ENCODE data around the gene STYXL1. TPM values are rescaled to one million over a fixed set of nuclear protein-coding genes. Genes with fewer than 3 reads are reported as not detected.

Gene STYXL1
- total RNA-seq, 1 donor from 2014 or later = 47.3 TPM

GRCh38 chr7:75962607-75963380, 85.0 kb downstream of the STYXL1 start:
- no peak for DNase-seq (ENCODE audit: extremely low read depth, low read depth, low spot score)

- no peak for DNase-seq (ENCODE audit: extremely low read depth, low read depth, low spot score)
These were observed 86.6 kb downstream of the STYXL1 start for GRCh38 chr7:75961218-75961617.

GRCh38 chr7:75960372-75960771, 87.4 kb downstream of the STYXL1 start:
- DNase-seq (ENCODE audit: extremely low read depth, low read depth, low spot score) = no peak

- DNase-seq (ENCODE audit: extremely low read depth, low read depth, low spot score) = no peak
These were observed 88.8 kb downstream of the STYXL1 start for GRCh38 chr7:75958802-75959543.

GRCh38 chr7:75957021-75957736, 90.6 kb downstream of the STYXL1 start:
- no peak for DNase-seq (ENCODE audit: extremely low read depth, low read depth, low spot score)

- no peak for DNase-seq (ENCODE audit: extremely low read depth, low read depth, low spot score)
These were observed 92.4 kb downstream of the STYXL1 start for GRCh38 chr7:75955331-75955955.

GRCh38 chr7:75953931-75954330, 93.9 kb downstream of the STYXL1 start:
- DNase-seq (ENCODE audit: extremely low read depth, low read depth, low spot score) = no peak

- DNase-seq (ENCODE audit: extremely low read depth, low read depth, low spot score) = no peak
These were observed 94.4 kb downstream of the STYXL1 start for GRCh38 chr7:75953431-75953830.

- no peak for DNase-seq (ENCODE audit: extremely low read depth, low read depth, low spot score)
These were observed 96.3 kb downstream of the STYXL1 start for GRCh38 chr7:75951506-75951905.

- DNase-seq (ENCODE audit: extremely low read depth, low read depth, low spot score) = no peak
These were observed 97.6 kb downstream of the STYXL1 start for GRCh38 chr7:75950111-75950681.

GRCh38 chr7:75948179-75948578, 99.6 kb downstream of the STYXL1 start:
- no peak for DNase-seq (ENCODE audit: extremely low read depth, low read depth, low spot score)

Other genes with a start within 250 kb of the STYXL1 start
- not detected in 2 replicates for gene CCL24, start 234.2 kb downstream of the STYXL1 start, total RNA-seq
- 44.3 and 49.5 TPM in 2 replicates for gene RHBDD2, start 169.0 kb downstream of the STYXL1 start, total RNA-seq
- 62.3 and 73.0 TPM in 2 replicates for gene POR, start 132.8 kb downstream of the STYXL1 start, total RNA-seq
- gene TMEM120A, start 53.4 kb downstream of the STYXL1 start, total RNA-seq = 15.7 and 18.6 TPM in 2 replicates
- 103 and 110 TPM in 2 replicates for gene MDH2, start 106 bp upstream of the STYXL1 start, total RNA-seq
- gene SRRM3, start 153.9 kb upstream of the STYXL1 start, total RNA-seq = 0.10 and 0.23 TPM in 2 replicates

All from glomerular endothelial cell (primary cell).